Osteoblast (primary cell): ENCODE results near the gene NCAPG. TPM values are rescaled to one million over a fixed set of nuclear protein-coding genes. Genes with fewer than 3 reads are reported as not detected.

Experiments used
- DNase-seq: peaks from one replicate; pipeline ENCODE4 v3.0.0; 2011; ENCODE audit warnings: low spot score, mixed read lengths; ENCODE audit not compliant: insufficient read length; ENCODE audit errors: missing footprints
- H2AFZ ChIP-seq: 2 replicates; pipeline ENCODE4 v1.6.0; 2011; ENCODE audit warnings: mild to moderate bottlenecking, low read length
- H3K27ac ChIP-seq: 2 replicates; pipeline ENCODE4 v1.5.1; 2011; ENCODE audit warnings: mild to moderate bottlenecking, low read depth, low read length, moderate library complexity
- H3K27me3 ChIP-seq: 2 replicates; pipeline ENCODE4 v1.6.0; 2012; ENCODE audit warnings: mild to moderate bottlenecking, control low read depth, inconsistent platforms, low read length, moderate library complexity; ENCODE audit not compliant: insufficient read depth
- H3K36me3 ChIP-seq: 2 replicates; pipeline ENCODE4 v1.5.1; 2011; ENCODE audit warnings: mild to moderate bottlenecking, low read length, control low read depth, moderate library complexity; ENCODE audit not compliant: insufficient read depth
- H3K4me1 ChIP-seq: 2 replicates; pipeline ENCODE4 v1.5.1; 2011; ENCODE audit warnings: mild to moderate bottlenecking, low read length, control low read depth, moderate library complexity; ENCODE audit not compliant: insufficient read depth
- H3K4me2 ChIP-seq: 2 replicates; pipeline ENCODE4 v1.6.0; 2011; ENCODE audit warnings: mild to moderate bottlenecking, low read length; ENCODE audit not compliant: insufficient read depth
- H3K4me3 ChIP-seq: fragments of 200-600 bp; sonication (generic); 3 replicates; pipeline ENCODE4 v1.5.1; 2012; ENCODE audit warnings: mild to moderate bottlenecking, low read length, inconsistent platforms; ENCODE audit not compliant: insufficient read depth
- H3K79me2 ChIP-seq: 2 replicates; pipeline ENCODE4 v1.6.0; 2012; ENCODE audit warnings: mild to moderate bottlenecking, low read length, control low read depth, inconsistent platforms; ENCODE audit not compliant: insufficient read depth
- H3K9me3 ChIP-seq: 2 replicates; pipeline ENCODE4 v1.5.1; 2011; ENCODE audit warnings: low read depth, low read length, control low read depth
- H4K20me1 ChIP-seq: 2 replicates; pipeline ENCODE4 v1.6.0; 2012; ENCODE audit warnings: mild to moderate bottlenecking, low read length, control low read depth; ENCODE audit not compliant: insufficient read depth
- total RNA-seq: library from RNA; depleted of rRNA; stranded (reverse); fragments of >200 nt; gene quantifications from 2 replicates; pipeline ENCODE4 v1.2.3, GENCODE V29; 2012
- TF ChIP-seq, protein P1 (sequence below): IDR thresholded peaks from 2 replicates; pipeline ENCODE4 v1.5.1; 2011; ENCODE audit warnings: mild to moderate bottlenecking, low read depth, low read length, moderate library complexity; ENCODE audit errors: extremely low read depth

NCAPG gene
- total RNA-seq, 1 donor: 4.0 TPM

- Histone ChIP-seq H3K4me3 (no peak overlapping the region), H3K79me2 (no peaks in the 10 kb centered on the region), H3K9me3 (no peaks in the 10 kb centered on the region), H4K20me1 (no peaks in the 10 kb centered on the region), H3K4me2 (no peak overlapping the region), H3K27me3 (no peaks in the 10 kb centered on the region), H3K4me1 (no peaks in the 10 kb centered on the region), H2AFZ (no peak overlapping the region), H3K27ac (no peak overlapping the region), H3K36me3 (no peaks in the 10 kb centered on the region)
- TF ChIP-seq, protein P1, sequence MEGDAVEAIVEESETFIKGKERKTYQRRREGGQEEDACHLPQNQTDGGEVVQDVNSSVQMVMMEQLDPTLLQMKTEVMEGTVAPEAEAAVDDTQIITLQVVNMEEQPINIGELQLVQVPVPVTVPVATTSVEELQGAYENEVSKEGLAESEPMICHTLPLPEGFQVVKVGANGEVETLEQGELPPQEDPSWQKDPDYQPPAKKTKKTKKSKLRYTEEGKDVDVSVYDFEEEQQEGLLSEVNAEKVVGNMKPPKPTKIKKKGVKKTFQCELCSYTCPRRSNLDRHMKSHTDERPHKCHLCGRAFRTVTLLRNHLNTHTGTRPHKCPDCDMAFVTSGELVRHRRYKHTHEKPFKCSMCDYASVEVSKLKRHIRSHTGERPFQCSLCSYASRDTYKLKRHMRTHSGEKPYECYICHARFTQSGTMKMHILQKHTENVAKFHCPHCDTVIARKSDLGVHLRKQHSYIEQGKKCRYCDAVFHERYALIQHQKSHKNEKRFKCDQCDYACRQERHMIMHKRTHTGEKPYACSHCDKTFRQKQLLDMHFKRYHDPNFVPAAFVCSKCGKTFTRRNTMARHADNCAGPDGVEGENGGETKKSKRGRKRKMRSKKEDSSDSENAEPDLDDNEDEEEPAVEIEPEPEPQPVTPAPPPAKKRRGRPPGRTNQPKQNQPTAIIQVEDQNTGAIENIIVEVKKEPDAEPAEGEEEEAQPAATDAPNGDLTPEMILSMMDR: no peak
- DNase-seq: no peak
Observed at GRCh38 chr4:17763416-17763815, 47.4 kb upstream of the NCAPG start.

- H3K4me1 ChIP-seq: no peaks in the 10 kb centered on the region
- H3K4me2 ChIP-seq: no peak overlapping the region
- TF ChIP-seq, protein P1: no peak
- H3K9me3 ChIP-seq: no peaks in the 10 kb centered on the region
- H3K27ac ChIP-seq: no peak overlapping the region
- H2AFZ ChIP-seq: no peak overlapping the region
- no peaks in the 10 kb centered on the region for H3K79me2 ChIP-seq
- H3K27me3 ChIP-seq: no peaks in the 10 kb centered on the region
- H3K36me3 ChIP-seq: no peaks in the 10 kb centered on the region
- no peak overlapping the region for H3K4me3 ChIP-seq
- DNase-seq: no peak
- H4K20me1 ChIP-seq: no peaks in the 10 kb centered on the region
Observed at GRCh38 chr4:17763931-17764330, 46.8 kb upstream of the NCAPG start.

DNA sequence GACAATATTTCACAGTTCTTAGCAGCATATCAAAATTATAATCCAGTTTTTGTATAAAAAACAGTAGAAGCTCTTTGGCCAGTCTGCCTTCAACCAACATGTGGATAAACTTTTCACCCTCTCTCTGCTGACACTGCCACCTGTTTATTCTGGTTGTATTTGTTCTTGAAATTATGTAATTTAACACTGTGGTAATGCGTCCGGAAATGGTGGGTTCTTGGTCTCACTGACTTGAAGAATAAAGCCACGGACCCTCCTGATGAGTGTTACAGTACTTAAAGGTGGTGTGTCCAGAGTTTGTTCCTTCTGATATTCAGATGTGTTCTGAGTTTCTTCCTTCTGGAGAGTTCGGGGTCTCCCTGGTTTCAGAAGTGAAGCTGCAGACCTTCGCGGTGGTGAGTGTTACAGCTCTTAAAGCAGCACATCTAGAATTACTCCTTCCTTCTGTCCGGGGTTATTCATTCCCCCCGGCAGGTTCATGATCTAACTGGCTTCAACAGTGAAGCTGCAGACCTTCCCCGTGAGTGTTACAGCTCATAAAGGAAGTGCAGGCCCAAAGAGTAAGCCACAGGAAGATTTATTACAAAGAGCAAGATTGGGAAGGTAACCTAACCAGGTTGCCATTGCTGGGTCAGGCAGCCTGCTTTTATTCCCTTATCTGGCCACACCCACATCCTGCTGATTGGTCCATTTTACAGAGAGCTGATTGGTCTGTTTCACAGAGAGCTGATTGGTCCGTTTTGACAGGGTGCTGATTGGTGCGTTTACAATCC is 45.1 kb upstream of the NCAPG start:
- no peaks in the 10 kb centered on the region for H3K79me2 ChIP-seq

DNA sequence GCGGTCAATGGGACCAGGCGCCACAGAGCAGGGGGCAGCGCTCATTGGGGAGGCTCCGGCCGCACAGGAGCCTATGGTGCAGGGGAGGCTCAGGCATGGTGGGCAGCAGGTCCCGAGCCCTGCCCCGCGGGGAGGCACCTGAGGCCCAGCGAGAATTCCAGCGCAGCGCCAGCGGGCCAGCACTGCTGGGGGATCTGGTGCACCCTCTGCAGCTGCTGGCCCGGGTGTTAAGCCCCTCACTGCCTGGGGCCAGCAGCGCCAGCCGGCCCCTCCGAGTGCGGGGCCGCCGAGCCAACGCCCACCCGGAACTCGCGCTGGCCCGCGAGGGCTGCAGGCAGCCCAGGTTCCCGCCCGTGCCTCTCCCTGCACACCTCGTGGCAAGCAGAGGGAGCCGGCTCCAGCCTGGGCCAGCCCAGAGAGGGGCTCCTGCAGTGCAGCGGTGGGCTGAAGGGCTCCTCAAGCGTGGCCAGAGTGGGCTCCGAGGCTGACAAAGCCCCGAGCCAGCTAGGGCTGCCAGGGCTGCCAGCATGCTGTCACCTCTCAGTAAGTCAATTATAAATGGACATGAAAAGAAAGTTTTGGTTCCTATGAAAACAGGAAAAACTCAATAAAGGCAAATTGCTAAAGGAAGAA is 43.8 kb upstream of the NCAPG start:
- Histone ChIP-seq H3K36me3 (no peaks in the 10 kb centered on the region), H3K27me3 (no peaks in the 10 kb centered on the region), H3K27ac (no peak overlapping the region), H4K20me1 (no peaks in the 10 kb centered on the region), H3K4me2 (no peak overlapping the region), H2AFZ (no peak overlapping the region), H3K4me3 (no peak overlapping the region), H3K4me1 (no peaks in the 10 kb centered on the region), H3K9me3 (no peaks in the 10 kb centered on the region), H3K79me2 (no peaks in the 10 kb centered on the region)
- TF ChIP-seq, protein P1: no peak
- DNase-seq: no peak

More for the DNA sequence above, 45.1 kb upstream of the NCAPG start:
- DNase-seq: no peak
- Histone ChIP-seq H3K4me1 (no peaks in the 10 kb centered on the region), H3K27me3 (no peaks in the 10 kb centered on the region), H3K4me2 (no peak overlapping the region), H3K9me3 (no peaks in the 10 kb centered on the region), H4K20me1 (no peaks in the 10 kb centered on the region), H3K27ac (no peak overlapping the region), H2AFZ (no peak overlapping the region), H3K4me3 (no peak overlapping the region), H3K36me3 (no peaks in the 10 kb centered on the region)
- TF ChIP-seq, protein P1: no peak
